Measurements from ENCODE around the gene RUNX1.

DNA sequence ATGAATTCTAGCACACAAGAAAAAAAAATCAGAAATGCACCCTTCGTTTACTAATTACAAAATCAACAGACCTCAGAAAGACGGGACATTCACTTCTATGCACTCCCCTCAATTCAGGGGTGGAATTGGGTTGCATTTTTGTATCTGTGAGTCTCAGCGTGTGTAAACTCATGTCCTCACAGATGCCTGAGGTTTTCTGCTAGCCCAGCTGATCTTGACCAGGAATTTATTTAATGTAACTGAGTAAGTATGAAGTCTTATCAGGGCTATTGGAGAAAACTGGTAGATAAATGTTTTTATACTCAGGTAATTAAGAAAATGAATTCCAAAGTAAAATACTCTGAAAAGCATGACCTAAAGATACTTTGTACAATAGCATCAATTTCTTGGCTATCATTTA, 167.7 kb downstream of the RUNX1 start:
- TF ChIP-seq, protein P1, sequence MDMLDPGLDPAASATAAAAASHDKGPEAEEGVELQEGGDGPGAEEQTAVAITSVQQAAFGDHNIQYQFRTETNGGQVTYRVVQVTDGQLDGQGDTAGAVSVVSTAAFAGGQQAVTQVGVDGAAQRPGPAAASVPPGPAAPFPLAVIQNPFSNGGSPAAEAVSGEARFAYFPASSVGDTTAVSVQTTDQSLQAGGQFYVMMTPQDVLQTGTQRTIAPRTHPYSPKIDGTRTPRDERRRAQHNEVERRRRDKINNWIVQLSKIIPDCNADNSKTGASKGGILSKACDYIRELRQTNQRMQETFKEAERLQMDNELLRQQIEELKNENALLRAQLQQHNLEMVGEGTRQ (IDR thresholded peaks at IDR 0.05; ENCODE audit: borderline replicate concordance, low read depth, low read length) = no peak
- TF ChIP-seq CTCF (IDR thresholded peaks at IDR 0.05) = no peak
- no peak for TF ChIP-seq USF1 (IDR thresholded peaks at IDR 0.05; ENCODE audit: borderline replicate concordance, low read depth)
- no peak for TF ChIP-seq NFIC (IDR thresholded peaks at IDR 0.05; ENCODE audit: borderline replicate concordance)
- no peak for TF ChIP-seq FOXJ3 (CRISPR knock-in tag; IDR thresholded peaks at IDR 0.05)
- TF ChIP-seq, protein P2, sequence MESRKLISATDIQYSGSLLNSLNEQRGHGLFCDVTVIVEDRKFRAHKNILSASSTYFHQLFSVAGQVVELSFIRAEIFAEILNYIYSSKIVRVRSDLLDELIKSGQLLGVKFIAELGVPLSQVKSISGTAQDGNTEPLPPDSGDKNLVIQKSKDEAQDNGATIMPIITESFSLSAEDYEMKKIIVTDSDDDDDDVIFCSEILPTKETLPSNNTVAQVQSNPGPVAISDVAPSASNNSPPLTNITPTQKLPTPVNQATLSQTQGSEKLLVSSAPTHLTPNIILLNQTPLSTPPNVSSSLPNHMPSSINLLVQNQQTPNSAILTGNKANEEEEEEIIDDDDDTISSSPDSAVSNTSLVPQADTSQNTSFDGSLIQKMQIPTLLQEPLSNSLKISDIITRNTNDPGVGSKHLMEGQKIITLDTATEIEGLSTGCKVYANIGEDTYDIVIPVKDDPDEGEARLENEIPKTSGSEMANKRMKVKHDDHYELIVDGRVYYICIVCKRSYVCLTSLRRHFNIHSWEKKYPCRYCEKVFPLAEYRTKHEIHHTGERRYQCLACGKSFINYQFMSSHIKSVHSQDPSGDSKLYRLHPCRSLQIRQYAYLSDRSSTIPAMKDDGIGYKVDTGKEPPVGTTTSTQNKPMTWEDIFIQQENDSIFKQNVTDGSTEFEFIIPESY (IDR thresholded peaks at IDR 0.05; ENCODE audit: borderline replicate concordance, low read depth) = no peak
- TF ChIP-seq SIN3A (IDR thresholded peaks at IDR 0.05; ENCODE audit: borderline replicate concordance, low read depth, low read length) = no peak
